NCI-H146 (cell line): Measurements from ENCODE around the gene DNAJC2.
"Not testable (repeated sequence)": the region's sequence is repeated elsewhere in the genome, so short reads cannot be mapped to it uniquely, and the experiment has no call there.

Experiments used
- DNase-seq: peaks from one replicate; lab custom pipeline; 2025; lab: John Stamatoyannopoulos, UW

DNAJC2 gene

GRCh38 chr7:103343332-103343731 lies 1.2 kb downstream of the DNAJC2 start:
- no peak for DNase-seq

DNA sequence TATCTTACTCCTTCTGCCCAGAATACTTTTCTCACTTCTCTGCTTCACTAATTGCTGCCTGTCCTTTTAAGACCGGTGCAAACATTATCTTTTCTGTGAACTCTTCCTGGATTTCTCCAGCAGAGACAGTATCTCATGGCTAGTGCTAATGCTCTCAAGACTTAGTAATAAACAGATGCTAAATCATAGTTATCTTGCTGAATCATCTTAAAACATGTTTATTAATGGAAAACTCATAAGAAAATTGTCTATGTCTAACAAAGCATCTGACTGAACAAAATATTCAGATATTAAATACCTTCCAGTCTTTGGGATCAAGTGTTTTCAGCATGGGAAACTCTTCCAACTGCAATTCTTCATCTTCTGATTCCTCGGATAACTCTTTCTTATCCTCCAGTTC lies 3.1 kb downstream of the DNAJC2 start:
- DNase-seq = no peak

DNA sequence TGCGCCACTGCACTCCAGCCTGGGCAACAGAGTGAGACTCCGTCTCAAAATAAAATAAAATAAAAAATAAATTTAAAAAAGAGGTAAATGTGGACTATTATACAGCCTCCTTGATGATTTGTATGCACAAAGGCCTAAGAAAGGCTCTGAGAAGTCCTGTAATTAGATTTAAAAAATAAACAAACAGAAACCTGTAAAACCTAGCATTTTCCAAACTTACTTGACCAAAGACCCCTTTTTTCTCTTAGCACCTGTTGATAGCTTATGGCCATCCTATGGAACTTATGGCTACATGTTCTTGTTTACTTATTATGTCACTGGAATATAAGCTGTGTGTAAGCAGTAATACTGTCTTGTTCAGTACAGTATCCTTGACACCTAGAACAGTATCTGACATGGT lies 5.7 kb downstream of the DNAJC2 start:
- DNase-seq = no peak

DNA sequence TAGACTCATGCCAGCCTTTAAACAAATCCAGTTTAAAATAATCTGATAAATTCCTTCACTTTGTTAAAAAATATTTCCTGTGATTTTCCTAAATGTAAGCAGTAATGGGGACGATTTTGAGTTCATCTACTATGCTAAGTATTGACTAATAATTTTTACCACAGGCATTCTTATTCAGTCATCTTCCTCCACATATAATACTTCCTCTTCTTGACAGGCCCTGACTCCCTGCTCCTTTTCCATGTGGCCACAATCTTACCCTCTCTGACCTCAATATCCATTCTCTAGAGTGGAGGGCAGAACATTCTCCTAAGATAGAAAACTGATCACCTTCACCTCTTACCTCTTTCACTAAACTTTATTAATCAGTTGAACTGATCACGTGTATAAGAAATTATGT lies 7.8 kb downstream of the DNAJC2 start:
- no peak for DNase-seq

- DNase-seq = no peak
These were observed 18.8 kb downstream of the DNAJC2 start for GRCh38 chr7:103325744-103326143.

- DNase-seq = no peak
These were observed 27.6 kb downstream of the DNAJC2 start for GRCh38 chr7:103317009-103317408.

- no peak for DNase-seq
These were observed 28.1 kb downstream of the DNAJC2 start for GRCh38 chr7:103316380-103316941.

DNA sequence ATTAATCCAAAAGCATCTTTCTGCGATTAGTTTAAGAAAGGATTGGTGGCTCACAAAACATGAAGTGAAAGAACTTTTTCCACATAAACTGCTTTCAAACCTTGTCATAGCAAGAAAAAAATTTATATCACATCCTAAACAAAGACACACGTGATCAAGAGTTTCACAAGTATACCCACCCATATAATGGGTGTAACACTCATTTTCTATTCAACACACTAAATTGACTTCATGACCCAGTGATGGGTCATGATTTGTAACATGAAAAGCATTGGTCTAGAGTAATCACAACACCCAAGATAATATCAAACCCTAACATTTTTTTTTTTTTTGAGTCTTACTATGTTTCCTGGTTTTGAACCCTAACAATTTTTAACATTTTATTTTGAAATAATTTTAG lies 29.7 kb downstream of the DNAJC2 start:
- no peak for DNase-seq

- no peak for DNase-seq
These were observed 36.9 kb downstream of the DNAJC2 start for GRCh38 chr7:103307503-103308231.

- no peak for DNase-seq
These were observed 43.1 kb downstream of the DNAJC2 start for GRCh38 chr7:103301441-103301840.

GRCh38 chr7:103299660-103300059 lies 44.9 kb downstream of the DNAJC2 start:
- no peak for DNase-seq

- DNase-seq = no peak
These were observed 46.8 kb downstream of the DNAJC2 start for GRCh38 chr7:103297837-103298179.

DNA sequence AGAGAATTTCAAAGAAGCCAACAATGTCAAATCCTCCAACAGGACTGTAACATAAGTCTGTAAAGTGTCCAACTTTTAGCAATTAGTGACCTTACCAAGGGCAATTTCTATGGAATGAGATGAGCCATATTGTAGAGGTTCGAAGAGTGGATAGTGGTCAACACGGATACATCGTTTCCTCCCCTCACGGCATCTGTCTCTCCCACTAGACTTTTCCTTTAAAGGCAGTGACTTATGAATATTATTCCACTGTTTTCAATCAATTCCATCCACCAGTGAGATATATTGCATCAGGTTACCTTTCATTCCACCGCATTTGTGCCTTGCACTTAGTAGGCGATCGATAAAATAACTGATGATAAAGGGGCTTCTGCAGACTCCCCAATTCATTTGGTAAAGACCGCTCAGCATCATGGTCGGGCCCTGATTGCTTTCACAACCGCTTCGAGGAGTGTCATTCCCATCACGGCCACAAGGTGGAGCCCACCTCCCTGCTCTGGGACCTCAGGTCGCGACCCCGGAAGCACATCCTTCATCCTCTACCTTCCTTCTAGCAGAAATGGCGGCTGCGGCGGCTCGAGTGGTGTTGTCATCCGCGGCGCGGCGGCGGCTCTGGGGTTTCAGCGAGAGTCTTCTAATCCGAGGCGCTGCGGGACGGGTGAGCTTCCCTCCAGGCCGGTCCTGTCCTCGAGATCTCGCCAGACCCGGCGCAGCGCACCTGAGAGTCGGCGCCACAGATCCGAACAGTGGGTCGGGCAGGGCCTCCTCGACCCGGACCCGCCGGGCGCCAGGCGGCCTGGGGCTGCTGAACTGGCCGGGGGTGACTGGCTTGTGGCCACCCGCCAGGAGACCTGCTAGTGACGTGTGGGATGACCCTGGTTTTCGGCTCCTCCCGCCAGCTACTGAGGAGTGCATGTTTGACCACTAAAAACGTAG lies 47.4 kb downstream of the DNAJC2 start, which contains the start of gene PMPCB:
PMPCB (plus strand) TSS at position 535 of the 936 bp plus-strand sequence; CDS start at position 560, 25 bp downstream.
- DNase-seq = peak; percentile 92

GRCh38 chr7:103293526-103293925 lies 51.0 kb downstream of the DNAJC2 start:
- DNase-seq = no peak

DNA sequence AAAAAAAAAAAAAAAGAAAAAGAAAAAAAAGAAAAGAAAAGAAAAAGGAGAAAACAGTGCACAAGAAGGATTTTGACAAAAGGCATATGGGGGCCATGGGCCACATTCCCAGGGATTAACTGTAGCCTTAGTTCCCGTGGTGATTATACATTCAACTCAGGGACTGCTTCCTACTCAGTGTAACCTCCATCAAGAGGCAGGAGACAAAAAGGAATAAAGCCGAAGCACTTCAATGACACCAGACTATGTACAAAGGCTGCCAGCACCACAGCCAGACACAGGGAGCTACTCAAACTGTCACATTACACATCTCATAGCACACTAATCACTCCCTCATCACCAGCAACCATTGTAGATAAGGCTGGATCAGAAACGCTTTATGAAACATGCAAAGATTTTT lies 52.4 kb downstream of the DNAJC2 start:
- no peak for DNase-seq

DNA sequence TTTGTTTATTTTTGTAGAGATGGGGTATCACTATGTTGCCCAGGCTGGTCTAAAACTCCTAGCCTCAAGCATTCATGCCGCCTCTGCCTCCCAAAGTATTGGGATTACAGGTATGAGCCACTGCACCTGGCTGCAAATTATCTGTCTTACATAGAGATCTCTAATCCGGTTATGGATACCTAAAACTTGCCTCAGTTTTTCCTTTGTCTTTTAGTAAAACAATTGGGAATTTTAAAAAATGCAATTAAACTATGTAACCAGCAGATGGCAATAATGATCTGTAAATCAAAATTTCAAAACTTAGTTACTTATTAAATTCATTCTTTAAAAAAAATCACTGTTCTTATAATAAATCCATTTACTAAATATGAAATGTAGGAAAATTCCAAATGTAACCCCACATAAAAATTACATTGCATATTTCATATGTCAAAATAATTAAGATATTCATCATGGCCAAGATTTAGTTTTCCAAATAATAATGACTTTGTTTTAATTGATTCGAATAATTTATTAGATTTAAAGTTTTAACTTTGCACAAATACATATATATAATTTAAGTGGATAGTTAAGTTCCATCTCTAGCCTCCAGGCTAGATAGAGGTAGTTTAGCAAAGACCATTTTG lies 61.7 kb downstream of the DNAJC2 start:
- not testable (repeated sequence) for DNase-seq

DNA sequence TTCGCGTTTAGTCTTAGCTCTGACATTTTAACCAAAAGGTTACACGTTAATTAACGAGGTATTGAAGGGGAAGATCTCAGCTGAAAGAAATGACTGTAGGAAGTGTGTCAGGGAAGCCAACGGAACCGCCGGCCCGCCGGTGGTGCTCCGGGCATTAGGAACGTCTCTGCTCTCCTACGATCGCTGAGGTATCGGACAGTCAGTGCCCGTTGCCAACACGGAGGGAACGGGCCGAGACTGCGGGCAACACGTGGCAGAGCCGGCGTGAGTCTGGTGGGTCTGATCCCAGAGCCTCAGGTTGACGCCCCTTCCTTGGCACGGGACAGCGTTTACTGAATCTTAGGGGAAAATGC lies 63.8 kb downstream of the DNAJC2 start:
- DNase-seq = peak; percentile 39

DNA sequence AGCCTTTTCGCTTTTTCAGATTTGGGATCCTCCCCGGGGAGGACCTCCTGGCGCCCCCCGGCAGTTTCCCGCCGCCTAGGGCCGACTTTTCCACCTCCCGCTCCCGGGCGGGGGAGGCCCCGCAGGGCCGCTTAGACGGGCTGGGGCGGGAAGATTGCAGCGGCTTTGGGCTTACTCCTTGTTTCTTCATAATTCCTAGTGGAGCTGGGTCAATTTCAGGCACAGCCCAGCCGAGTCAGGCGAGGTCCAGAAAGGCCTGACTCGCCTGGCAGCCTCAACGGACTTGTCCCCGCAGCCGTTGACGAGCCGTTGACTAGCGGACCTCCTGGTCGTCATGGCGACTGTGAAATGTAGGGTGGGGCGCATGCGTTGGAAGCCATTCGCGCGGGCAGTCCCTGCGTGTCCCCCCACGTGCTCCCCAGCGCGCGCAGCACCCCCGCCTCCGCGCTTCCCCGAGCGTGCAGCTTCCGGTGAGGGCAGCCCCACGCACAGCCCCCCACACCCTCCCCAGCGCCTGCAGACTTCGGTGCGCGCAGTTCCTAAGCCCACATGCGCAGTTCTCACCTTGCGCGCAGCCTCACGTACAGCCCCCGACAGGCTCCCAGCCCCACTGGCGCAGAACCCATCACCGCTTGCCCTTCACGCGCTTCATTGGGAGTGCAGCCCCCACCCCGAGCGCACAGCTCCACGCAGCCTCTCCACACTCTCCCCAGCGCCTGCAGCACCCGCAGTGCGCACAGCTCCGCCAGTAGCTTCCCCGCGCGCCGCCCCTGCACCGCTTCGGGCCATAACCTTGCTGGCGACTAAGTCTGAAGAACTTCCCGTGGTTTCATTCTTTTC lies 64.4 kb downstream of the DNAJC2 start:
- peak; percentile 85 for DNase-seq

GRCh38 chr7:103279636-103279962 lies 65.0 kb downstream of the DNAJC2 start:
- DNase-seq = peak; percentile 54

DNA sequence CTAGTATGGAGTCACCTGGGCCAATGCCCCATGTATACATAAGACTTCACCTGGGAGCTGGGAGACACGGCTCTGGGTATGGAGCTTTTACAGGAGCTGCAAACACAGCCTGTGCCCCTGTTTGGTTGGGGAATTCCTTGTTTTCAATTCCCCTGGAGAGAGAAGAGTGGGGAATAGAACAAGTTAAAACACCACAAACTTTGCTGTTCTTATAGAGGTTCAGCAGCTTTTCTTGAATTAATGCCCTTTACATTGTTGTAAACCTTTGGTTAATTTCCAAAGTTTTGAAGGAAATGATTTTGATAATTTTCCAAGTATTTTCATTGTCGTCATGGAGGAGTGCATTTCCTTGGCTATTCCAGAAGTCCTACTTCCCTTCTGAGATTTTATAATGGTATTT lies 66.4 kb downstream of the DNAJC2 start:
- DNase-seq = not testable (repeated sequence)

- not testable (repeated sequence) for DNase-seq
These were observed 69.7 kb downstream of the DNAJC2 start for GRCh38 chr7:103274867-103275266.

GRCh38 chr7:103273374-103273773 lies 71.2 kb downstream of the DNAJC2 start:
- not testable (repeated sequence) for DNase-seq
